ENCODE measurements around the gene CD163L1.

Gene CD163L1

DNA sequence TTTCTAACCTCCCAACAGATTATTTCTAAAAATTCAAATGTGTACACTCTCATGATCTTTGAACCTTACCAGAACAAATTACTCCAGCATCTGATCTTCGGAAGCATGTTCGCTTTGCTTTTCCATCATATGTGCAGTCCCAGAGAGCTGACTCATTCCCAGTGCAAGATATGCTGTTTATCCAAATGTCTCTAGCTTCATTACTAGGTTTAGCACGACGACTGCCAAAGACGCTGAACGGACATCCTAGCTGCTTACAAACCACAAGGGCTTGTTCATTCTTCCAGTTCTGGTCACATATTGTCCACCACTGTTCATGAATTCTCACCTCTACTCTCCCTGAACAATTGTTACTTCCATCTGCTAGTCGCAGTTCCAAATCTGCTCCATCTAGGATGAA, 40.5 kb downstream of the CD163L1 start:
- Histone ChIP-seq H3K36me3 (no peaks in the 10 kb centered on the region), H3K27me3 (ENCODE audit: insufficient read depth, low read depth, severe bottlenecking) (peaks cover 23% of the 10 kb centered on the region), H3K27ac (no peak overlapping the region), H3K9me3 (ENCODE audit: severe bottlenecking) (no peaks in the 10 kb centered on the region), H3K4me3 (ENCODE audit: low read depth, low read length) (no peak overlapping the region)
- TF ChIP-seq, protein P1, sequence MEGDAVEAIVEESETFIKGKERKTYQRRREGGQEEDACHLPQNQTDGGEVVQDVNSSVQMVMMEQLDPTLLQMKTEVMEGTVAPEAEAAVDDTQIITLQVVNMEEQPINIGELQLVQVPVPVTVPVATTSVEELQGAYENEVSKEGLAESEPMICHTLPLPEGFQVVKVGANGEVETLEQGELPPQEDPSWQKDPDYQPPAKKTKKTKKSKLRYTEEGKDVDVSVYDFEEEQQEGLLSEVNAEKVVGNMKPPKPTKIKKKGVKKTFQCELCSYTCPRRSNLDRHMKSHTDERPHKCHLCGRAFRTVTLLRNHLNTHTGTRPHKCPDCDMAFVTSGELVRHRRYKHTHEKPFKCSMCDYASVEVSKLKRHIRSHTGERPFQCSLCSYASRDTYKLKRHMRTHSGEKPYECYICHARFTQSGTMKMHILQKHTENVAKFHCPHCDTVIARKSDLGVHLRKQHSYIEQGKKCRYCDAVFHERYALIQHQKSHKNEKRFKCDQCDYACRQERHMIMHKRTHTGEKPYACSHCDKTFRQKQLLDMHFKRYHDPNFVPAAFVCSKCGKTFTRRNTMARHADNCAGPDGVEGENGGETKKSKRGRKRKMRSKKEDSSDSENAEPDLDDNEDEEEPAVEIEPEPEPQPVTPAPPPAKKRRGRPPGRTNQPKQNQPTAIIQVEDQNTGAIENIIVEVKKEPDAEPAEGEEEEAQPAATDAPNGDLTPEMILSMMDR (IDR thresholded peaks at IDR 0.05; ENCODE audit: low read depth, low read length) = no peak
- no peak for DNase-seq

DNA sequence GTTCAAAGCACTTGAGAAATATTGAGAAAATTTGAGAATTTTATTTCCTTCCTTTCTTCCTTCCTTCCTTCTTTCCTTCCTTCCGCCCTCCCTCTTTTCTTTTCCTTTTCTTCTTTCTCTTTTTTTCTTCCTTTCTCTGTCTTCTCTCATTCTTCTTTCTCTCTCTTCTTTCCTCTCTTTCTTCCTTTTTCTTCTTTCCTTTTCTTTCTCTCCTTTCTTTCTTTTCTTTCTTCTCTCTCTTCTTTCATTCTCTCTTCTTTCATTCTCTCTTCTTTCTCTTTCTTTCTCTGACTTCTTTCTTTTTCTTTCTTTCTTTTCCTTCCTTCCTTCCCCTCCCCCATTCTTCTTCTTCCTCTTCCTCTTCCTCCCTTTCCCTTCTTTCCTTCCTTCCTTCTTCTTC, 44.9 kb downstream of the CD163L1 start:
- H3K36me3 ChIP-seq = no peaks in the 10 kb centered on the region
- TF ChIP-seq, protein P1 (IDR thresholded peaks at IDR 0.05; ENCODE audit: low read depth, low read length) = no peak
- no peak overlapping the region for H3K4me3 ChIP-seq (ENCODE audit: low read depth, low read length)
- no peak for DNase-seq
- H3K9me3 ChIP-seq (ENCODE audit: severe bottlenecking) = no peaks in the 10 kb centered on the region
- peaks cover 14% of the 10 kb centered on the region for H3K27me3 ChIP-seq (ENCODE audit: insufficient read depth, low read depth, severe bottlenecking)
- H3K27ac ChIP-seq = no peak overlapping the region

DNA sequence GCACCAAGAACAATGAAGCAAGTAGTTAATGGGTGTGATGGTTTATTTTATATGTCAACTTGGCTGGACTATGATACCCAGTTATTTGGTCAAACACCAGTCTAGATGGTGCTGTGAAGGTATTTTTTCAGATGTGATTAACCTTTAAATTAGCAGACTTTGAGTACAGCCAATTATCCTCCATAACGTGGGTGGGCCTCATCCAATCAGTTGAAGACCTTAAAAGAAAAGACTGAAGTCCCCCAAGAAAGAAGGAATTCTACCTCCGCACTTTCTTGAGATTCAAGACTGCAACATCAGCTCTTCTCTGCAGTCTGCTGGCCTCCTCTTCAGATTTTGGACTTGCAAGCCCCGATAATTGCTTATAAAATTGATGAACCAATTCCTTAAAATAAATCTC, 47.5 kb downstream of the CD163L1 start:
- no peak for DNase-seq
- H3K27ac ChIP-seq = no peak overlapping the region
- no peak overlapping the region for H3K4me3 ChIP-seq (ENCODE audit: low read depth, low read length)
- no peaks in the 10 kb centered on the region for H3K9me3 ChIP-seq (ENCODE audit: severe bottlenecking)
- no peaks in the 10 kb centered on the region for H3K36me3 ChIP-seq
- TF ChIP-seq, protein P1 (IDR thresholded peaks at IDR 0.05; ENCODE audit: low read depth, low read length) = no peak
- peaks cover 13% of the 10 kb centered on the region for H3K27me3 ChIP-seq (ENCODE audit: insufficient read depth, low read depth, severe bottlenecking)

DNA sequence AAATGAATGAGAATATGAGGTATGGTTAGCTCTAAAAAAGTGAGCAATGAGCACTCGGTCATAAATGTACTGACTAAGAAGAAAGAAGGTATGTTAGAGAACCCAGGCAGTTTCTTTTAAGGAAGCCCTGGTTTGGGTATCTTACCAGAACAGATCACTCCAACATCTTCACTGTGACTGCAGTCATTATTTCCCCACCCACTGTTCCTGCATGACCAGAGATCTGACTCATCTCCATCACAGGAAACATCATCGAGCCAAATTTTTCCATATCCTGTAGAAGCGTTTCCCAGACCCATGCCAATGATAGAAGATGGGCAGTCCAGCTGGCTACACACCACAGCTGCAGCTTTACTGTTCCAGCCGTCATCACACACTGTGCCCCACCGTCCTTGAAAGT, 48.0 kb downstream of the CD163L1 start:
- Histone ChIP-seq H3K4me3 (ENCODE audit: low read depth, low read length) (no peak overlapping the region), H3K27ac (no peak overlapping the region), H3K27me3 (ENCODE audit: insufficient read depth, low read depth, severe bottlenecking) (peaks cover 13% of the 10 kb centered on the region), H3K9me3 (ENCODE audit: severe bottlenecking) (no peaks in the 10 kb centered on the region), H3K36me3 (no peaks in the 10 kb centered on the region)
- no peak for DNase-seq
- TF ChIP-seq, protein P1 (IDR thresholded peaks at IDR 0.05; ENCODE audit: low read depth, low read length) = no peak

DNA sequence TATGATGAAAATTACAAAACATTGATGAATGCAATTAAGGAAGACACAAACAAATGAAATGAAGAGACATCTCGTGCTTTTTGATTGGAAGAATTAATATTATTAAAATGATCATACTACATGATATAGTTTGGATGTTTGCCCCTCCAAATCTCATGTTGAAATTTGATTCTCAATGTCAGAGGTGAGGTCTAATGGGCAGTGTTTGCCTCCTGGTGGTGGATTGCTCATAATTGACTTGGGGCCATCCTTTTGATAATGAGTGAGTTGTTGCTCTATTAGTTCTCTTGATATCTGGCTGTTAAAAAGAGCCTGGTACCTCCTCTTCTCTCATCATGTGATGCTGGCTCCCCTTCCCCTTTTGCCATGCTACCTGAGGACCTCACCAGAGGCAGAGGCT, 56.7 kb downstream of the CD163L1 start:
- Histone ChIP-seq H3K4me3 (ENCODE audit: low read depth, low read length) (no peak overlapping the region), H3K36me3 (no peaks in the 10 kb centered on the region), H3K27ac (no peak overlapping the region), H3K9me3 (ENCODE audit: severe bottlenecking) (no peaks in the 10 kb centered on the region), H3K27me3 (ENCODE audit: insufficient read depth, low read depth, severe bottlenecking) (peaks cover 3% of the 10 kb centered on the region)
- TF ChIP-seq, protein P1 (IDR thresholded peaks at IDR 0.05; ENCODE audit: low read depth, low read length) = no peak
- no peak for DNase-seq

DNA sequence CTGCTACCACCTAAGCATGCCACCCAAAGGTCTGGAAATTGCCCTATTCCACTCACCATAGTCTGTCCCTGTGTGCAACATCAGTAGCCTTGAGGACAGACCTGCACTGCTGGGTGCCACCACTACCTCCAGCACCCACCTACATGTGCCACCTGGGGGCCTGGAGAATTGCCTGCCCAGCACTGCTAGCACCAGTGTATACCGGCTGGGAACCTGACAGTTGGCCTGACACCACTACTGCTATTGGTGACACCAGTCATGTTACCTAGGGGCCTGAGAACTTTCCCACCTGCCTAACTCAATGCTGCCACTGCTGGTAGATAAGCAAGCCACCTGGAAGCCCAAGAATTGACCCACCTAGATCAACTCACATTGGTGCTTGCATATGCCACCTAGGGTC, 60.8 kb downstream of the CD163L1 start:
- no peak for DNase-seq
- Histone ChIP-seq H3K36me3 (no peaks in the 10 kb centered on the region), H3K4me3 (ENCODE audit: low read depth, low read length) (no peak overlapping the region), H3K27me3 (ENCODE audit: insufficient read depth, low read depth, severe bottlenecking) (peaks cover 10% of the 10 kb centered on the region), H3K27ac (no peak overlapping the region), H3K9me3 (ENCODE audit: severe bottlenecking) (no peaks in the 10 kb centered on the region)
- TF ChIP-seq, protein P1 (IDR thresholded peaks at IDR 0.05; ENCODE audit: low read depth, low read length) = no peak
